ENCODE measurements around the gene AFTPH.

The AFTPH gene

DNA sequence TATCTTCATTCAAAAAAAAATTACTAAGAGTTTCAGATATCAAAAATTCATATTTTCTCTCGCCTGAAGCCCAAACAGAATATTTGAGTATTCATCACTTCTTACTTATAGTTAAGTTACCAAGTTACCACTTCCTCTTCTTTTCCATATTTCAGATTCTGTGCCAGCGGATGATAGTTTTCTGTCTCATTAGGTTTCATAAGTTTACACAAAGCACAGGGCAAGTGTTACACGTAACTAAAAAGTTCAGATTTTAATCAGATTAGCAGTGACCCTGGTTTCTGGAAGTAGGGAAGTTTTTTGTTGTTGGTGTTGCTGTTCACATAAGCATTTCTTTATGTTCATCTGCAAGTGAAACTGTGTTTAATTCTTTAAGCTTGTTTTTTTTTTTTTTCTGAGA, 10.2 kb downstream of the AFTPH start:
- no peak for ATAC-seq (ENCODE audit: low read depth)
- peaks cover 20% of the 10 kb centered on the region for H3K4me1 ChIP-seq (ENCODE audit: insufficient read depth, poor library complexity, severe bottlenecking)
- TF ChIP-seq, protein P1, sequence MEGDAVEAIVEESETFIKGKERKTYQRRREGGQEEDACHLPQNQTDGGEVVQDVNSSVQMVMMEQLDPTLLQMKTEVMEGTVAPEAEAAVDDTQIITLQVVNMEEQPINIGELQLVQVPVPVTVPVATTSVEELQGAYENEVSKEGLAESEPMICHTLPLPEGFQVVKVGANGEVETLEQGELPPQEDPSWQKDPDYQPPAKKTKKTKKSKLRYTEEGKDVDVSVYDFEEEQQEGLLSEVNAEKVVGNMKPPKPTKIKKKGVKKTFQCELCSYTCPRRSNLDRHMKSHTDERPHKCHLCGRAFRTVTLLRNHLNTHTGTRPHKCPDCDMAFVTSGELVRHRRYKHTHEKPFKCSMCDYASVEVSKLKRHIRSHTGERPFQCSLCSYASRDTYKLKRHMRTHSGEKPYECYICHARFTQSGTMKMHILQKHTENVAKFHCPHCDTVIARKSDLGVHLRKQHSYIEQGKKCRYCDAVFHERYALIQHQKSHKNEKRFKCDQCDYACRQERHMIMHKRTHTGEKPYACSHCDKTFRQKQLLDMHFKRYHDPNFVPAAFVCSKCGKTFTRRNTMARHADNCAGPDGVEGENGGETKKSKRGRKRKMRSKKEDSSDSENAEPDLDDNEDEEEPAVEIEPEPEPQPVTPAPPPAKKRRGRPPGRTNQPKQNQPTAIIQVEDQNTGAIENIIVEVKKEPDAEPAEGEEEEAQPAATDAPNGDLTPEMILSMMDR (IDR thresholded peaks at IDR 0.05; ENCODE audit: poor library complexity, severe bottlenecking): no peak

DNA sequence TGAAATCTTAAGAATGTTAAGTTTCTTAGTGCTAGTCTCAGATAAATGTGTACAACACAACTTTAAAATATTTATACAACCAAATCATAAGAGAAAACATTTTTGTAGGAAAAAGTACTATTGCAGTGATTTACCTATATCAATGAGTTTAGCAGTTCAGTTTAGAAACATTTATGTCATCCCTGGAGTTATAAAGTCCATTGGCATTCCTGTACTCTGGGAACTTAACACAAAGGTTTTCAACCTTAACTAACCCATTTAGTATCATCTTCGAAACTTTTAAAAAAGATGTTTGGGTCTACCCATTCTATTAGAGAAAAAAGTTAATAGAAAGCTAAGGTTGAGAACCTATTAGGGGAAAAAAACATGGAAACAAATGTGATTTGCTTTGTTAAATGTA, 10.9 kb downstream of the AFTPH start:
- TF ChIP-seq, protein P1 (IDR thresholded peaks at IDR 0.05; ENCODE audit: poor library complexity, severe bottlenecking): no peak
- Histone ChIP-seq H3K27ac (ENCODE audit: poor library complexity, severe bottlenecking) (no peak overlapping the region), H3K27me3 (ENCODE audit: insufficient read depth, poor library complexity, severe bottlenecking) (peaks cover 3% of the 10 kb centered on the region), H3K9me3 (ENCODE audit: severe bottlenecking) (no peaks in the 10 kb centered on the region), H3K4me1 (ENCODE audit: insufficient read depth, poor library complexity, severe bottlenecking) (peaks cover 20% of the 10 kb centered on the region), H3K36me3 (ENCODE audit: low read depth) (peaks cover 4% of the 10 kb centered on the region), H3K4me3 (ENCODE audit: severe bottlenecking) (no peak overlapping the region)
- ATAC-seq (ENCODE audit: low read depth): no peak
- DNase-seq (ENCODE audit: low spot score): no peak

More for the DNA sequence above, 10.2 kb downstream of the AFTPH start:
- no peak for DNase-seq (ENCODE audit: low spot score)
- Histone ChIP-seq H3K4me3 (ENCODE audit: severe bottlenecking) (no peak overlapping the region), H3K27ac (ENCODE audit: poor library complexity, severe bottlenecking) (no peak overlapping the region), H3K36me3 (ENCODE audit: low read depth) (peaks cover 4% of the 10 kb centered on the region), H3K9me3 (ENCODE audit: severe bottlenecking) (no peaks in the 10 kb centered on the region), H3K27me3 (ENCODE audit: insufficient read depth, poor library complexity, severe bottlenecking) (peaks cover 3% of the 10 kb centered on the region)

DNA sequence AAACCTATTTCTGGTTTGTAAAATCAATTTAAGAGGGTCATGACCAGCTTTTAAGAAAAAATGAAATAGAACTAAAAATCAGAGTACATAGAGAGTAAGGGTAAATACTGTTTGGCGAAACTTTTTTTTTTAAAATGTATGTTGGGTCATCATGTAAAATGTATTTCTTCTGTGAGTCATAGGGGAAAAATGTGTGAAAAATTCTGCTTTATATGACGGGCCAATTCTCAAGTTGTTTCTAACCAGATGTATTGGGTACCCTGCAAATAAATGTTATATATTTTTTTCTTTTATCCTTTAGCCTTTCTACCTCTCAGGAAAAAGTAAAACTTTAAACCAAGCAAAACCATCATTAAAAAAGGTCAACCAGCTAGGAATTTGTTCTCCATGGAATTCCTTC, 13.9 kb downstream of the AFTPH start:
- Histone ChIP-seq H3K4me1 (ENCODE audit: insufficient read depth, poor library complexity, severe bottlenecking) (peaks cover 48% of the 10 kb centered on the region), H3K36me3 (ENCODE audit: low read depth) (peaks cover 7% of the 10 kb centered on the region; the same call in 1 of the 2 replicates), H3K4me3 (ENCODE audit: severe bottlenecking) (no peak overlapping the region), H3K27me3 (ENCODE audit: insufficient read depth, poor library complexity, severe bottlenecking) (peaks cover 3% of the 10 kb centered on the region), H3K9me3 (ENCODE audit: severe bottlenecking) (no peaks in the 10 kb centered on the region), H3K27ac (ENCODE audit: poor library complexity, severe bottlenecking) (peak overlapping the region; percentile 60)
- TF ChIP-seq, protein P1 (IDR thresholded peaks at IDR 0.05; ENCODE audit: poor library complexity, severe bottlenecking): no peak
- DNase-seq (ENCODE audit: low spot score): no peak
- peak; percentile 48; the same call in 2 of the 3 replicates for ATAC-seq (ENCODE audit: low read depth)

DNA sequence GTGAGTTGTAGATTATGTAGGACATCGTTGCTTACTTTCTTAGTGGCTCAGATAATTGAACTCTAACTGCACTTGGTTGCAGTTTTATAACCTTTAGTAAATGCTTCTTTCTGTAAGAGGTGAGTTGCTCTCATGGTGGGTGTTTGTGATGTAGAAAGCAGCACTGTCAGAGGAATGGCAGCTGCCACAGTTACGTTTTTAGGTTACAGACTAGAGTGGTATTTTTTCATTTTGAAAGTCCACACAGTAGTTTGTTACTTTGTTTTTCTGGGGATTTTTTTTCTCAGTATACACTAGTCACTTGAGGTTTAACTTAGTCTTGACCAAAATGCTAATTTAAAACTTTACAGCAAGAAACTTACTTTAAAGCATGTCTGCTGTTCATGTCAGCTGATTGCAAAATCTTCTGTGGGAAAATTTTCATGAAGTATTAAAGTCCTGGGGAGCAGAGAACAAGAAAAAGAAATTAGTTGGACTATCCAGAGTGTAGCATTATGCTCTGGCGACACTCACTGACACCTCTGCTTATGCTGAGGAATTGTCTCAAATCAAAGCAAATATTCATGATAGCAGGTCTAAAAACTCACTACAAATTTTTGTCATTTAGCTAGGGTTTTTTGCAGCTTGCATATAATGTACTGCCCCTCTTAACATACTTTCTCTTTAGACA, 14.8 kb downstream of the AFTPH start:
- TF ChIP-seq, protein P1 (IDR thresholded peaks at IDR 0.05; ENCODE audit: poor library complexity, severe bottlenecking): no peak
- Histone ChIP-seq H3K4me1 (ENCODE audit: insufficient read depth, poor library complexity, severe bottlenecking) (peaks cover 57% of the 10 kb centered on the region), H3K9me3 (ENCODE audit: severe bottlenecking) (no peaks in the 10 kb centered on the region), H3K4me3 (ENCODE audit: severe bottlenecking) (no peak overlapping the region), H3K36me3 (ENCODE audit: low read depth) (peaks cover 3% of the 10 kb centered on the region), H3K27ac (ENCODE audit: poor library complexity, severe bottlenecking) (peak overlapping the region; percentile 60), H3K27me3 (ENCODE audit: insufficient read depth, poor library complexity, severe bottlenecking) (peaks cover 3% of the 10 kb centered on the region)
- DNase-seq (ENCODE audit: low spot score): no peak
- no peak for ATAC-seq (ENCODE audit: low read depth)

GRCh38 chr2:64540615-64541014, 16.5 kb downstream of the AFTPH start:
- peak overlapping the region; percentile 95 for H3K27ac ChIP-seq (ENCODE audit: poor library complexity, severe bottlenecking)
- DNase-seq (ENCODE audit: low spot score) (no peak), ATAC-seq (ENCODE audit: low read depth) (no peak)
- H3K4me3 ChIP-seq (ENCODE audit: severe bottlenecking): no peak overlapping the region
- peaks cover 61% of the 10 kb centered on the region for H3K4me1 ChIP-seq (ENCODE audit: insufficient read depth, poor library complexity, severe bottlenecking)
- H3K27me3 ChIP-seq (ENCODE audit: insufficient read depth, poor library complexity, severe bottlenecking): peaks cover 3% of the 10 kb centered on the region
- TF ChIP-seq, protein P1 (IDR thresholded peaks at IDR 0.05; ENCODE audit: poor library complexity, severe bottlenecking): no peak
- H3K9me3 ChIP-seq (ENCODE audit: severe bottlenecking): no peaks in the 10 kb centered on the region
- H3K36me3 ChIP-seq (ENCODE audit: low read depth): peaks cover 8% of the 10 kb centered on the region

All from RWPE2 (cell line).